ENCODE data around the gene MCF2. TPM values are rescaled to one million over a fixed set of nuclear protein-coding genes. Genes with fewer than 3 reads are reported as not detected.
A peak's percentile ranks its signal among the peaks of the same experiment; 100 is the strongest.

Gene MCF2
- total RNA-seq, 1 donor from 2014 or later: 0.40 TPM

GRCh38 chrX:139559383-139560042, 148.5 kb downstream of the MCF2 start:
- Mint-ChIP-seq H3K27ac (no peak overlapping the region), H3K27me3 (no peaks in the 10 kb centered on the region), H3K9me3 (no peaks in the 10 kb centered on the region), H3K4me3 (no peak overlapping the region), H3K36me3 (ENCODE audit: low read depth) (no peaks in the 10 kb centered on the region), H3K4me1 (no peaks in the 10 kb centered on the region)
- intact Hi-C loops (cut with micrococcal nuclease): no loop called here
- DNase-seq: peak; percentile 58

- no peak for DNase-seq
- Mint-ChIP-seq H3K36me3 (ENCODE audit: low read depth) (no peaks in the 10 kb centered on the region), H3K27ac (no peak overlapping the region), H3K4me3 (no peak overlapping the region), H3K27me3 (peaks cover 3% of the 10 kb centered on the region), H3K9me3 (no peaks in the 10 kb centered on the region), H3K4me1 (no peaks in the 10 kb centered on the region)
- intact Hi-C loops (cut with micrococcal nuclease): no loop called here
Measured at GRCh38 chrX:139554991-139555675, 152.8 kb downstream of the MCF2 start.

GRCh38 chrX:139554376-139554775, 153.6 kb downstream of the MCF2 start:
- Mint-ChIP-seq H3K36me3 (ENCODE audit: low read depth) (no peaks in the 10 kb centered on the region), H3K4me3 (no peak overlapping the region), H3K9me3 (no peaks in the 10 kb centered on the region), H3K27ac (no peak overlapping the region), H3K27me3 (peaks cover 3% of the 10 kb centered on the region), H3K4me1 (no peaks in the 10 kb centered on the region)
- intact Hi-C loops (cut with micrococcal nuclease): no loop called here
- no peak for DNase-seq

GRCh38 chrX:139544591-139544990, 163.4 kb downstream of the MCF2 start:
- Mint-ChIP-seq H3K4me1 (no peaks in the 10 kb centered on the region), H3K4me3 (no peak overlapping the region), H3K36me3 (ENCODE audit: low read depth) (no peaks in the 10 kb centered on the region), H3K27ac (no peak overlapping the region), H3K27me3 (no peaks in the 10 kb centered on the region), H3K9me3 (no peaks in the 10 kb centered on the region)
- no peak for DNase-seq
- intact Hi-C loops (cut with micrococcal nuclease): no loop called here

GRCh38 chrX:139543920-139544319, 164.0 kb downstream of the MCF2 start:
- Mint-ChIP-seq H3K9me3 (no peaks in the 10 kb centered on the region), H3K27me3 (no peaks in the 10 kb centered on the region), H3K36me3 (ENCODE audit: low read depth) (no peaks in the 10 kb centered on the region), H3K4me1 (no peaks in the 10 kb centered on the region), H3K4me3 (no peak overlapping the region), H3K27ac (no peak overlapping the region)
- intact Hi-C loops (cut with micrococcal nuclease): no loop called here
- DNase-seq: no peak

GRCh38 chrX:139542652-139543051, 165.3 kb downstream of the MCF2 start:
- no peaks in the 10 kb centered on the region for H3K36me3 Mint-ChIP-seq (ENCODE audit: low read depth)
- intact Hi-C loops (cut with micrococcal nuclease): no loop called here
- H3K27me3 Mint-ChIP-seq: no peaks in the 10 kb centered on the region
- no peaks in the 10 kb centered on the region for H3K4me1 Mint-ChIP-seq
- no peak overlapping the region for H3K4me3 Mint-ChIP-seq
- no peak overlapping the region for H3K27ac Mint-ChIP-seq
- H3K9me3 Mint-ChIP-seq: no peaks in the 10 kb centered on the region
- DNase-seq: no peak

GRCh38 chrX:139538907-139539790, 168.8 kb downstream of the MCF2 start:
- Mint-ChIP-seq H3K4me1 (no peaks in the 10 kb centered on the region), H3K4me3 (no peak overlapping the region), H3K9me3 (no peaks in the 10 kb centered on the region), H3K27ac (no peak overlapping the region), H3K36me3 (ENCODE audit: low read depth) (no peaks in the 10 kb centered on the region), H3K27me3 (no peaks in the 10 kb centered on the region)
- DNase-seq: no peak
- intact Hi-C loops (cut with micrococcal nuclease): no loop called here

GRCh38 chrX:139533444-139533843, 174.5 kb downstream of the MCF2 start:
- intact Hi-C loops (cut with micrococcal nuclease): no loop called here
- no peak for DNase-seq
- no peaks in the 10 kb centered on the region for H3K9me3 Mint-ChIP-seq
- H3K27ac Mint-ChIP-seq: no peak overlapping the region
- H3K27me3 Mint-ChIP-seq: no peaks in the 10 kb centered on the region
- H3K36me3 Mint-ChIP-seq (ENCODE audit: low read depth): no peaks in the 10 kb centered on the region
- no peak overlapping the region for H3K4me3 Mint-ChIP-seq
- H3K4me1 Mint-ChIP-seq: no peaks in the 10 kb centered on the region

- Mint-ChIP-seq H3K27ac (no peak overlapping the region), H3K4me1 (no peaks in the 10 kb centered on the region), H3K9me3 (no peaks in the 10 kb centered on the region), H3K4me3 (no peak overlapping the region), H3K27me3 (no peaks in the 10 kb centered on the region), H3K36me3 (ENCODE audit: low read depth) (no peaks in the 10 kb centered on the region)
- no peak for DNase-seq
- intact Hi-C loops (cut with micrococcal nuclease): no loop called here
Measured at GRCh38 chrX:139532834-139533233, 175.1 kb downstream of the MCF2 start.

Other genes with a start within 250 kb of the MCF2 start
- not detected in 2 replicates for gene F9, start 177.4 kb downstream of the MCF2 start, total RNA-seq
- gene ATP11C, start 224.9 kb upstream of the MCF2 start, total RNA-seq: 20.0 and 21.8 TPM in 2 replicates

Data from activated CD4-positive, alpha-beta T cell treated with anti-CD3 and anti-CD28 coated beads, Interleukin-2, amount 10 ng/mL, durations not matched to agents 24 days and 14 days (primary cell).